ENCODE data around the gene C10orf71. TPM values are rescaled to one million over a fixed set of nuclear protein-coding genes. Genes with fewer than 3 reads are reported as not detected.

C10orf71 gene
- total and polyA plus RNA-seq, 7 donors: not detected

- Histone ChIP-seq H3K4me1 (peaks cover 0 to 4% (median 0%) of the 10 kb centered on the region in 4 donors), H3K27me3 (no peaks in the 10 kb centered on the region), H3K9me3 (peaks cover 0 to 7% (median 3%) of the 10 kb centered on the region in 4 donors), H3K4me3 (no peak overlapping the region), H3K36me3 (no peaks in the 10 kb centered on the region), H3K27ac (no peak overlapping the region)
- no peak for TF ChIP-seq EP300 (IDR thresholded peaks at IDR 0.05)
- TF ChIP-seq CTCF (IDR thresholded peaks at IDR 0.05): no peak
- TF ChIP-seq POLR2A (IDR thresholded peaks at IDR 0.05): no peak
- TF ChIP-seq POLR2AphosphoS5 (IDR thresholded peaks at IDR 0.05): no peak
- DNase-seq: no peak
- 91 to 94% methylated on average over 1 of the region's 1 CpG for WGBS, 2 donors
- intact Hi-C loops (cut with DNase I): no loop called here
Observed at GRCh38 chr10:49269523-49269922, 29.4 kb upstream of the C10orf71 start.

GRCh38 chr10:49270565-49270964 lies 28.4 kb upstream of the C10orf71 start:
- Histone ChIP-seq H3K27me3 (no peaks in the 10 kb centered on the region), H3K4me1 (peaks cover 0 to 4% (median 0%) of the 10 kb centered on the region in 4 donors), H3K4me3 (no peak overlapping the region), H3K36me3 (no peaks in the 10 kb centered on the region), H3K27ac (no peak overlapping the region), H3K9me3 (peaks cover 0 to 3% (median 0%) of the 10 kb centered on the region in 4 donors)
- DNase-seq: no peak
- WGBS, 2 donors: 30 to 56% methylated on average over 2 of the region's 2 CpGs
- TF ChIP-seq POLR2A (IDR thresholded peaks at IDR 0.05): no peak
- no peak for TF ChIP-seq POLR2AphosphoS5 (IDR thresholded peaks at IDR 0.05)
- TF ChIP-seq EP300 (IDR thresholded peaks at IDR 0.05): no peak
- no peak for TF ChIP-seq CTCF (IDR thresholded peaks at IDR 0.05)
- intact Hi-C loops (cut with DNase I): no loop called here

DNA sequence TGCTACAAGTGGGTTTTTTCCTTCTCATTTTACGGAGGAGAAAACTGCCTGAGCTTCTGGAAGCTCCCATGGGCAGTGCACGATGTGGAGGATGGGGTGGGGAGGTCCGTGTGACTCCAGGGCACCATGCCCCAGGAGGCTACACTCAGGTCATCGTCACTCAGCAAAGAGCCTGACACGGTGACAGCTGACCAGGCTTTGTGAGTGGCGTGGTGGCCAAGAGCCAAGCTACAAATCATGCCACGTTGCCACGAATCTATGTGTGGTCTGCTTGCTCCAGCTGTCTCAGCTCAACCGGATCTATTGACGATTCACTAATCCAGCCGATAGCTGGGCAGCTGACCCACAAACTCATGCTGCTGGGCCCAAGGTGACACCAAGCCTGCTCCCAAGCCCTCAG lies 27.6 kb upstream of the C10orf71 start:
- Histone ChIP-seq H3K27ac (no peak overlapping the region), H3K27me3 (no peaks in the 10 kb centered on the region), H3K36me3 (no peaks in the 10 kb centered on the region), H3K4me1 (peaks cover 0 to 4% (median 0%) of the 10 kb centered on the region in 4 donors), H3K9me3 (no peaks in the 10 kb centered on the region), H3K4me3 (no peak overlapping the region)
- intact Hi-C loops (cut with DNase I): no loop called here
- DNase-seq: no peak
- TF ChIP-seq POLR2A (IDR thresholded peaks at IDR 0.05): no peak
- TF ChIP-seq POLR2AphosphoS5 (IDR thresholded peaks at IDR 0.05): no peak
- no peak for TF ChIP-seq CTCF (IDR thresholded peaks at IDR 0.05)
- TF ChIP-seq EP300 (IDR thresholded peaks at IDR 0.05): no peak
- 77 to 90% methylated on average over 11 of the region's 11 CpGs for WGBS, 2 donors

DNA sequence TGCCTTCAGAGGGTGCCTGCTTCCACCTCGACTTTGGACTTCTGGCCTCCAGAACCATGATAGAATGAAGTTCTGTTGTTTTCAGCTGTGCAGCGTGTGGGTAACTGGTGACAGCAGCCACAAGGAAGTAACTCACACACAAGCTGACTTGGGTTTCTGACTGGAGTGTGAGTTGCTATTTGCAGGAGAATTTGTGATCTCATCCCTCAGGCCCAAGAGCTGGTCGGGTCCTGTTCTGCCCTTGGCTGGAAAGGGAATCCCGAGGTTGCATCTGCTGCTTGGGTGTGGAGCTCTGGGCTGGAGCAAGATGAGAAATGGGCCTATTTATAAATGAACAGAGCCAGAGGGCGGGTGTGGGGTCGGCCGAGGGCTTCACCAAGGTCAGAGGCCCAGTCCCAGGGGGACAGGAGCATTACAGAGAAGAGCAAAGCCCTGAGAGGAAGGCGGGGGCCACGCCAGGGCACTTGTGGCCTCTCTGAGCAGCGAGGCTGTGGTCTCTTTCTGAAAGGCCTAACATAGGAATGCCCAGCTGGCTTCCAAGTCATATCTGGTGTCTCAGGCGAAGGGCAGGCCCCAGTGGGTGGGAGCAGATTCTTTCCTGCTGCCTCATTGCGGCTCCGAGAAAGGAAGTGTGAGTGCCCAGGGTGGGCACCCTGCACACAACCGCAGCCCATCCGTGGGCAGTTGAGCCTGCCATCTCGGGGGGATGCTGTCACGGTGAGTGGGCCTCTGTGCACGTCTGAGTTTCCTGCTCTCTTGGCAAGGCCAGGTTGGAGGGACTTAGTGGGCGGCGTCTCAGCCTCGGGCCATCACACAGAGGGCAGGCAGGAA lies 26.5 kb upstream of the C10orf71 start:
- H3K27me3 ChIP-seq: no peaks in the 10 kb centered on the region
- H3K4me3 ChIP-seq: no peak overlapping the region
- TF ChIP-seq POLR2A (IDR thresholded peaks at IDR 0.05) (no peak), POLR2AphosphoS5 (IDR thresholded peaks at IDR 0.05) (no peak), EP300 (IDR thresholded peaks at IDR 0.05) (no peak)
- H3K9me3 ChIP-seq: no peaks in the 10 kb centered on the region
- H3K27ac ChIP-seq: no peak overlapping the region
- no peaks in the 10 kb centered on the region for H3K36me3 ChIP-seq
- 49 to 64% methylated on average over 21 of the region's 21 CpGs for WGBS, 2 donors
- no peak for DNase-seq
- H3K4me1 ChIP-seq: peaks cover 0 to 4% (median 0%) of the 10 kb centered on the region in 4 donors
- intact Hi-C loops (cut with DNase I): no loop called here

- no peaks in the 10 kb centered on the region for H3K27me3 ChIP-seq
- intact Hi-C loops (cut with DNase I): no loop called here
- TF ChIP-seq EP300 (IDR thresholded peaks at IDR 0.05) (no peak), POLR2A (IDR thresholded peaks at IDR 0.05) (no peak), POLR2AphosphoS5 (IDR thresholded peaks at IDR 0.05) (no peak), CTCF (IDR thresholded peaks at IDR 0.05) (no peak)
- no peak overlapping the region for H3K27ac ChIP-seq
- peaks cover 0 to 4% (median 0%) of the 10 kb centered on the region in 4 donors for H3K4me1 ChIP-seq
- WGBS, 2 donors: 95 to 98% methylated on average over 1 of the region's 1 CpG
- H3K36me3 ChIP-seq: no peaks in the 10 kb centered on the region
- no peak overlapping the region for H3K4me3 ChIP-seq
- DNase-seq: no peak
- no peaks in the 10 kb centered on the region for H3K9me3 ChIP-seq
Observed at GRCh38 chr10:49273082-49273465, 25.9 kb upstream of the C10orf71 start.
